Cardiac fibroblast (primary cell): ENCODE data around the gene METTL1.
A peak's percentile ranks its signal among the peaks of the same experiment; 100 is the strongest.

Experiments used
- DNase-seq, 2 donors: peaks; one replicate each; pipeline versions ENCODE4 v3.0.0 to v3.0.0-alpha.2; 2010; ENCODE audit warnings: low read depth in 2 of 2
- H3K4me3 ChIP-seq, 2 donors: replicated peaks in 1 of 2; 1 replicate in 1 of 2; 2 replicates in 1 of 2; pipeline ENCODE4 v1.5.1; 2011; ENCODE audit warnings: low read depth in 2 of 2, low read length in 2 of 2, mild to moderate bottlenecking in 2 of 2, moderate library complexity in 1 of 2
- TF ChIP-seq, protein P1 (sequence below): IDR thresholded peaks from one replicate; pipeline ENCODE4 v1.5.1; 2011; ENCODE audit warnings: low read depth, mild to moderate bottlenecking, low read length, inconsistent platforms

METTL1 gene

DNA sequence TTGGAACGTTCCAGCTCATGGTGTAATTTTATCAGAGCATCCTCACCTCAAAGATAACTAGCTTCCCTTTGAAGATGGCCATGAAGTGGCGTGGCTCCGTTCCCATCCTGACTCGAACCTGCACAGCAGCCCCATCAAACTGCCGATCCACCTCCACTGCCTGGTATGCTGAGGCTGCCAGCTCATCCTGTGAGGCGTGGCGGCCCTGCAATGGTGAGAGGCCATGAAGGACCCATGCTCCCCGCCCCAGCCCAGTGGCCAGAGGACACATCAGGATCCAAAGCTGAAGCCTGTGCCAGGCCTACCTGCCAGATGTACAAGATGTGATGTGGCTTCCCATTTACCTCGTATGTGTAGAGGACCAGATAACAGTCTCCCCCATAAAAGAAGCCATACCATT is 35.4 kb upstream of the METTL1 start:
- TF ChIP-seq, protein P1, sequence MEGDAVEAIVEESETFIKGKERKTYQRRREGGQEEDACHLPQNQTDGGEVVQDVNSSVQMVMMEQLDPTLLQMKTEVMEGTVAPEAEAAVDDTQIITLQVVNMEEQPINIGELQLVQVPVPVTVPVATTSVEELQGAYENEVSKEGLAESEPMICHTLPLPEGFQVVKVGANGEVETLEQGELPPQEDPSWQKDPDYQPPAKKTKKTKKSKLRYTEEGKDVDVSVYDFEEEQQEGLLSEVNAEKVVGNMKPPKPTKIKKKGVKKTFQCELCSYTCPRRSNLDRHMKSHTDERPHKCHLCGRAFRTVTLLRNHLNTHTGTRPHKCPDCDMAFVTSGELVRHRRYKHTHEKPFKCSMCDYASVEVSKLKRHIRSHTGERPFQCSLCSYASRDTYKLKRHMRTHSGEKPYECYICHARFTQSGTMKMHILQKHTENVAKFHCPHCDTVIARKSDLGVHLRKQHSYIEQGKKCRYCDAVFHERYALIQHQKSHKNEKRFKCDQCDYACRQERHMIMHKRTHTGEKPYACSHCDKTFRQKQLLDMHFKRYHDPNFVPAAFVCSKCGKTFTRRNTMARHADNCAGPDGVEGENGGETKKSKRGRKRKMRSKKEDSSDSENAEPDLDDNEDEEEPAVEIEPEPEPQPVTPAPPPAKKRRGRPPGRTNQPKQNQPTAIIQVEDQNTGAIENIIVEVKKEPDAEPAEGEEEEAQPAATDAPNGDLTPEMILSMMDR, result no peak
- H3K4me3 ChIP-seq, result no peak overlapping the region
- no peak for DNase-seq

DNA sequence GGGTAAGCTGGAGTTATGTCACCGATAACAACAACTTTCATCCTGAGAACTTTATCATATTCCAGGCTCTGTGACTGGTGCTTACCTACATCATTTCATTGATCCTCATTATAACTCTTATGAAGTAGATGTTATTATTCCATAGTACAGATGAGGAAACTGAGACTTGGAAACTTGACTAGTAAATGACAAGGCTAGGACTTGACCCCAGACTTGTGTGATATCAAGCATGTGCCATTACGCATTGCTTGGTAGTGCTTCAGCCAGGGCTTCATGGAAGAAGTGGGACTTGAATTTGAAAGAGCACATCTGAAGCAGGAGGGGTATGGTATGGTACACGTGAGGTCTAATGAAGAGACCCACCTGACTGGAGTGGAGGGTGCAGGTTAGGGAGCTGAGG is 34.8 kb upstream of the METTL1 start:
- TF ChIP-seq, protein P1, result no peak
- DNase-seq, result no peak
- no peak overlapping the region for H3K4me3 ChIP-seq

DNA sequence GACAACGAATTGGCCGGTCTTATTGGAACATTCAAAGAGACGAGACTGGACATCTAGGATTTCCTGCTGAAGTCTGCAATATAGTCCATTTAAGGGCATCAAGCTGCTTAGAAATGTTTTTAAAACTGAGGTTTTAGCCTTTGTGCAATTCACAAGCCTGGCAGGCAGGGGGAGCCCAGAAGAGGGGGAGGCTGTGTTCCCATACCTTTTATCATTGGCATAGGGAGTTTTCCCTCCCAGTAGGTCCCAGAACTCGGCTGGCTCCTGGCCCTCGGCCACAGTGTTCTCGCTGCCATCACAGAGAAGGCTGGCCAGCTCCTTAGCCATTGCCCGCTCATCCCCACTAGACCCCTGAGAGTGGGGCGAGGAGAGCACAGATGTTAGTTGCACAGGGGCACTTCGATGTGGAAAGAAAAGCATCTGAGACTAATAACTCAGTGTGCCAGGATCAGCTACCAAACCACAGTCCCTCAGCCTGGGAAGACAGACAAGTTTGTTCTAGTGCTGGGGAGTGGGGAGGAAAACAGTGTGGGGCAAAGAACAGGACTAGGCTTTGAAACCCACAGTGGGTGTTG is 31.5 kb upstream of the METTL1 start:
- TF ChIP-seq, protein P1, result peak; percentile 89
- peak; percentile 63 for DNase-seq
- no peak overlapping the region for H3K4me3 ChIP-seq

DNA sequence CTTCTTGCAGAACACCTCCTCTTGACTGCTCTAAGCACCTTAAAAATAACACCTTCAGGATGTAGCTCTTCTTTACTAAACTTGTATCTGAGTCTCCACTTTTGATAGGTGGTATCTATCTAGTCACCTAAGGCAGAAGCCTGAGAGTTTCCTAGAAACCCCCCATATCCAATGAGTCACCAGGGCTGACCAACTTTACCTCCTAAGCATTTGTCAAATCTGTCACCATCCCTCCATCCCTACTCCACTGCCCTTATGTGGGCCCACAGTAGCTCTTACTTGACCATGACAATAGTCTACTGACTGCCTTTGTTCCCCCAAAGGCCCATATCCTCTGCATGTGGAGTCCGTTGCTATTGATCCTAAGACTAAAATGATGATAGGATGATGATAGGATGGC is 30.7 kb upstream of the METTL1 start:
- no peak overlapping the region for H3K4me3 ChIP-seq
- TF ChIP-seq, protein P1, result no peak
- DNase-seq, result no peak

DNA sequence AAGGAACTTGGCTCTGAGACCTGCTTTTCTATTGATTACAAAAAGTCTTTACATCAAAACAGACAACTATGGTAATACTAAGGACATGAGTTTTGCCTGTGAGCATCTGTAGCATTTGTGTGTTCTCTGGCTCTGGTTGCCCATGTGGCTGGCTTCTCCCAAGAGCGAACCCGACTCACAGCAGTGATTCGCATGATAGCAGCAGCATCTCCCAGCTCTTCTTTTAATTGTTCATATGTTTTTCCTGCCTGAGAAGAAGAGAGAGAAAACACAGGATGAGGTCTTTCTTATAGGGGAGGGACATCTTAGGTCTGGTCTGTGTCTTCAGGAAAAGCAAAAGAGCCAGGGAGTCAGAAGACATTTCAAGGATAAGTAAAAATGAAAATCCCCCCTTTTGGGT is 29.1 kb upstream of the METTL1 start:
- TF ChIP-seq, protein P1, result no peak
- no peak for DNase-seq
- no peak overlapping the region for H3K4me3 ChIP-seq

DNA sequence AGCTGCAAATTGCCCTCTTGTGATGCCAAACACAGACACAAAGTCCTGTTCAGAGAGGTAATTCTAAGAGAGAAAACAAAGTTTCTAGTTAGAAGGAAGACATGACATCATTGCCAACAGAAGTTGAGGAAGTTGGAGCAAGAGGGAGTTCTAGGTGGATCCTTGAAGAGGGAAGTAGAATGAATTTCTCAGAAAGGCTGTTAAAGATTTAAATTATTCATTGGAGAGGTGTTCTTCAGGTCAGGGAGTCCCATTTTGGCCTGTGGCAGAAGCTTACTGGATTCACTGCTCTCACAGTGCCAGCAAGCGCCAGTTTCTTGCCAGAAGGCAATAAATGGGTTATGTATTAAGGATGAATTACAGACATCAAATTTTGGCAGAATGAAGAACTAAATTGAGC is 26.0 kb upstream of the METTL1 start:
- no peak overlapping the region for H3K4me3 ChIP-seq
- no peak for DNase-seq
- TF ChIP-seq, protein P1, result no peak

DNA sequence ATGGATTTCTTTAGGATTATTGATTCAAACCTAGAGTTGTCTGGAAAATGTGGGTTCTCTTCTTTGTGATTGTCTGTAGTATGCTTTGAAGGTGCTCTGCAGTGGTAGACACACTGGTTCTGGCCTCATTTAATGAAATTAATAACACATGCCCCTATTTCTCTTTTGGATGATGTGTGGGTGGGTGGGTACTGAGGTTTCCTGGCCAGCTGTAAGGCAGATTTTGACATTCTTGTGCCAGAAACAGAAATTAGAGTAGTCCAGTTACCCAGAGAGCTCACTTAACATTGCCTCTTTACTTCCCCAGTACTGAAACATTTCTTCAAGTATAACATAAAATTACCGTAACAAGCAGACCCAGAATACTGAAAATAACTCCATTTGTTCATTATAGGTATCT is 25.1 kb upstream of the METTL1 start:
- TF ChIP-seq, protein P1, result no peak
- no peak overlapping the region for H3K4me3 ChIP-seq
- DNase-seq, result no peak
